Measurements from ENCODE around the gene CYTH1. TPM values are rescaled to one million over a fixed set of nuclear protein-coding genes. Genes with fewer than 3 reads are reported as not detected.

CYTH1 gene
- total RNA-seq, 1 experiment from 2014 or later: 9.7 TPM

GRCh38 chr17:78821961-78822360 is 39.9 kb upstream of the CYTH1 start:
- H3K56ac ChIP-seq (ENCODE audit: insufficient read length, low read depth, low read length): no peak overlapping the region
- no peak overlapping the region for H3K4ac ChIP-seq (ENCODE audit: low read depth, low read length)
- H2BK20ac ChIP-seq (ENCODE audit: low read depth, low read length, poor library complexity, severe bottlenecking): no peak overlapping the region
- H3K9ac ChIP-seq (ENCODE audit: extremely low read depth, insufficient read length, low read length): no peak overlapping the region
- no peak overlapping the region for H3K4me2 ChIP-seq (ENCODE audit: insufficient read depth, insufficient read length, low read length)
- no peak overlapping the region for H3K27ac ChIP-seq (ENCODE audit: insufficient read length, low read depth, low read length)
- no peak overlapping the region for H3K14ac ChIP-seq (ENCODE audit: insufficient read depth, low read length)
- no peak overlapping the region for H4K8ac ChIP-seq (replicated peaks; ENCODE audit: insufficient read length, low read depth, low read length)
- H3K27me3 Mint-ChIP-seq (ENCODE audit: low read depth): no peaks in the 10 kb centered on the region
- H3K23ac ChIP-seq (ENCODE audit: insufficient read length, low read depth, low read length): no peak overlapping the region
- WGBS (ENCODE audit: extremely low coverage, insufficient read length, low lambda C conversion rate): no CpG with 5 or more reads among the region's 8 CpGs
- no peak overlapping the region for H2AFZ ChIP-seq (ENCODE audit: low read length)
- no peak overlapping the region for H2AK5ac ChIP-seq (ENCODE audit: insufficient read length, low read length)
- H2BK5ac ChIP-seq (ENCODE audit: insufficient read length, low read length): no peak overlapping the region
- no peaks in the 10 kb centered on the region for H4K20me1 ChIP-seq (ENCODE audit: control insufficient read depth, insufficient read depth, insufficient read length)
- H2BK12ac ChIP-seq (ENCODE audit: insufficient read length, low read depth, low read length): no peak overlapping the region
- no peaks in the 10 kb centered on the region for H3K9me3 Mint-ChIP-seq
- H3K23me2 ChIP-seq (ENCODE audit: insufficient read length, low read depth, low read length, poor library complexity, severe bottlenecking): no peaks in the 10 kb centered on the region
- peaks cover 60 to 98% (median 93%) of the 10 kb centered on the region in 3 experiments for H3K36me3 Mint-ChIP-seq (ENCODE audit: insufficient read depth in 1 of 3, low read depth in 3 of 3)
- H2BK15ac ChIP-seq (ENCODE audit: low read depth, low read length): no peak overlapping the region
- no peaks in the 10 kb centered on the region for H3K4me1 ChIP-seq (ENCODE audit: insufficient read depth, low read length)
- no peak overlapping the region for H3K4me3 Mint-ChIP-seq
- H2BK120ac ChIP-seq (ENCODE audit: low read depth, low read length, poor library complexity, severe bottlenecking): no peak overlapping the region
- H3K79me2 ChIP-seq (ENCODE audit: insufficient read depth, low read length): peaks cover 3% of the 10 kb centered on the region; the same call in 1 of the 2 replicates
- no peaks in the 10 kb centered on the region for H3K9me3 ChIP-seq (ENCODE audit: control insufficient read depth, low read depth, low read length)
- peaks cover 6% of the 10 kb centered on the region for H3K79me1 ChIP-seq (ENCODE audit: insufficient read depth, low read depth, low read length, poor library complexity, severe bottlenecking)
- H4K5ac ChIP-seq (ENCODE audit: insufficient read length, low read depth, low read length): no peak overlapping the region
- no peaks in the 10 kb centered on the region for H3K27me3 ChIP-seq (ENCODE audit: insufficient read depth, low read length)
- no peak for DNase-seq
- no peak overlapping the region for H3T11ph ChIP-seq (ENCODE audit: low read length)
- H4K91ac ChIP-seq (ENCODE audit: insufficient read length, low read depth, low read length): no peak overlapping the region
- no peaks in the 10 kb centered on the region for H3K4me1 Mint-ChIP-seq
- no peak overlapping the region for H3K18ac ChIP-seq (ENCODE audit: insufficient read length, low read depth, low read length)
- no peak overlapping the region for H3K27ac Mint-ChIP-seq
- TF ChIP-seq CTCF (conservative IDR thresholded peaks at IDR 0.05): no peak
